Measurements from ENCODE around the gene RHPN2.

DNA sequence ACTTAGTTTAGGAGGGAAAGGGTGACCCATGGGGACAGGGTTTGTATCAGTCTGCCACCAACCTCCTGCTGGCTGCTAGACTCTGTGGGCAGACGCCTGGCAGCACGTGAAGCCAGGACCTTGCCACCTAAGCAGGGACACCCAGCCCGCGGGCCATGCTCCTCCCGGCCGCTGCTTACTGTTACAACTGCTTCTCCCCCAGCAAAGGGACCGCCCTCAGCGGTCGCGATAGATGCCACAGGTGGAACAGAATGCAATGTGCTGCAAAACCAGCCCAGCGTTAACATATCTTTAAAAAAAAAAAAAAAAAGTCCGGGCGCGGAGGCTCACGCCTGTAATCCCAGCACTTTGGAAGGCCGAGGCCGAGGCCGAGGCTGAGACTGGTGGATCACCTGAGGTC lies 1.9 kb upstream of the RHPN2 start:
- TF ChIP-seq BHLHE40 (IDR thresholded peaks at IDR 0.05; ENCODE audit: low read depth, low read length) = no peak
- TF ChIP-seq SMC3 (IDR thresholded peaks at IDR 0.05) = no peak
- TF ChIP-seq, protein P1, sequence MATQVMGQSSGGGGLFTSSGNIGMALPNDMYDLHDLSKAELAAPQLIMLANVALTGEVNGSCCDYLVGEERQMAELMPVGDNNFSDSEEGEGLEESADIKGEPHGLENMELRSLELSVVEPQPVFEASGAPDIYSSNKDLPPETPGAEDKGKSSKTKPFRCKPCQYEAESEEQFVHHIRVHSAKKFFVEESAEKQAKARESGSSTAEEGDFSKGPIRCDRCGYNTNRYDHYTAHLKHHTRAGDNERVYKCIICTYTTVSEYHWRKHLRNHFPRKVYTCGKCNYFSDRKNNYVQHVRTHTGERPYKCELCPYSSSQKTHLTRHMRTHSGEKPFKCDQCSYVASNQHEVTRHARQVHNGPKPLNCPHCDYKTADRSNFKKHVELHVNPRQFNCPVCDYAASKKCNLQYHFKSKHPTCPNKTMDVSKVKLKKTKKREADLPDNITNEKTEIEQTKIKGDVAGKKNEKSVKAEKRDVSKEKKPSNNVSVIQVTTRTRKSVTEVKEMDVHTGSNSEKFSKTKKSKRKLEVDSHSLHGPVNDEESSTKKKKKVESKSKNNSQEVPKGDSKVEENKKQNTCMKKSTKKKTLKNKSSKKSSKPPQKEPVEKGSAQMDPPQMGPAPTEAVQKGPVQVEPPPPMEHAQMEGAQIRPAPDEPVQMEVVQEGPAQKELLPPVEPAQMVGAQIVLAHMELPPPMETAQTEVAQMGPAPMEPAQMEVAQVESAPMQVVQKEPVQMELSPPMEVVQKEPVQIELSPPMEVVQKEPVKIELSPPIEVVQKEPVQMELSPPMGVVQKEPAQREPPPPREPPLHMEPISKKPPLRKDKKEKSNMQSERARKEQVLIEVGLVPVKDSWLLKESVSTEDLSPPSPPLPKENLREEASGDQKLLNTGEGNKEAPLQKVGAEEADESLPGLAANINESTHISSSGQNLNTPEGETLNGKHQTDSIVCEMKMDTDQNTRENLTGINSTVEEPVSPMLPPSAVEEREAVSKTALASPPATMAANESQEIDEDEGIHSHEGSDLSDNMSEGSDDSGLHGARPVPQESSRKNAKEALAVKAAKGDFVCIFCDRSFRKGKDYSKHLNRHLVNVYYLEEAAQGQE (IDR thresholded peaks at IDR 0.05) = no peak
- TF ChIP-seq, protein P2, sequence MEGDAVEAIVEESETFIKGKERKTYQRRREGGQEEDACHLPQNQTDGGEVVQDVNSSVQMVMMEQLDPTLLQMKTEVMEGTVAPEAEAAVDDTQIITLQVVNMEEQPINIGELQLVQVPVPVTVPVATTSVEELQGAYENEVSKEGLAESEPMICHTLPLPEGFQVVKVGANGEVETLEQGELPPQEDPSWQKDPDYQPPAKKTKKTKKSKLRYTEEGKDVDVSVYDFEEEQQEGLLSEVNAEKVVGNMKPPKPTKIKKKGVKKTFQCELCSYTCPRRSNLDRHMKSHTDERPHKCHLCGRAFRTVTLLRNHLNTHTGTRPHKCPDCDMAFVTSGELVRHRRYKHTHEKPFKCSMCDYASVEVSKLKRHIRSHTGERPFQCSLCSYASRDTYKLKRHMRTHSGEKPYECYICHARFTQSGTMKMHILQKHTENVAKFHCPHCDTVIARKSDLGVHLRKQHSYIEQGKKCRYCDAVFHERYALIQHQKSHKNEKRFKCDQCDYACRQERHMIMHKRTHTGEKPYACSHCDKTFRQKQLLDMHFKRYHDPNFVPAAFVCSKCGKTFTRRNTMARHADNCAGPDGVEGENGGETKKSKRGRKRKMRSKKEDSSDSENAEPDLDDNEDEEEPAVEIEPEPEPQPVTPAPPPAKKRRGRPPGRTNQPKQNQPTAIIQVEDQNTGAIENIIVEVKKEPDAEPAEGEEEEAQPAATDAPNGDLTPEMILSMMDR (IDR thresholded peaks at IDR 0.05) = no peak
- TF ChIP-seq POLR2A (IDR thresholded peaks at IDR 0.05; ENCODE audit: low read length) = no peak
- no peak for TF ChIP-seq GATA3 (IDR thresholded peaks at IDR 0.05; ENCODE audit: borderline replicate concordance)
- TF ChIP-seq RFX5 (IDR thresholded peaks at IDR 0.05) = no peak
- TF ChIP-seq, protein P3, sequence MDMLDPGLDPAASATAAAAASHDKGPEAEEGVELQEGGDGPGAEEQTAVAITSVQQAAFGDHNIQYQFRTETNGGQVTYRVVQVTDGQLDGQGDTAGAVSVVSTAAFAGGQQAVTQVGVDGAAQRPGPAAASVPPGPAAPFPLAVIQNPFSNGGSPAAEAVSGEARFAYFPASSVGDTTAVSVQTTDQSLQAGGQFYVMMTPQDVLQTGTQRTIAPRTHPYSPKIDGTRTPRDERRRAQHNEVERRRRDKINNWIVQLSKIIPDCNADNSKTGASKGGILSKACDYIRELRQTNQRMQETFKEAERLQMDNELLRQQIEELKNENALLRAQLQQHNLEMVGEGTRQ (IDR thresholded peaks at IDR 0.05) = no peak
- TF ChIP-seq, protein P4, sequence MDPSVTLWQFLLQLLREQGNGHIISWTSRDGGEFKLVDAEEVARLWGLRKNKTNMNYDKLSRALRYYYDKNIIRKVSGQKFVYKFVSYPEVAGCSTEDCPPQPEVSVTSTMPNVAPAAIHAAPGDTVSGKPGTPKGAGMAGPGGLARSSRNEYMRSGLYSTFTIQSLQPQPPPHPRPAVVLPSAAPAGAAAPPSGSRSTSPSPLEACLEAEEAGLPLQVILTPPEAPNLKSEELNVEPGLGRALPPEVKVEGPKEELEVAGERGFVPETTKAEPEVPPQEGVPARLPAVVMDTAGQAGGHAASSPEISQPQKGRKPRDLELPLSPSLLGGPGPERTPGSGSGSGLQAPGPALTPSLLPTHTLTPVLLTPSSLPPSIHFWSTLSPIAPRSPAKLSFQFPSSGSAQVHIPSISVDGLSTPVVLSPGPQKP (IDR thresholded peaks at IDR 0.05; ENCODE audit: low read depth, low read length) = no peak
- no peak for TF ChIP-seq EP300 (IDR thresholded peaks at IDR 0.05)
- TF ChIP-seq CBX2 (IDR thresholded peaks at IDR 0.05; ENCODE audit: borderline replicate concordance, low read depth) = no peak
- no peak for TF ChIP-seq CEBPB (IDR thresholded peaks at IDR 0.05)
